ENCODE results near the gene DMD.

Gene DMD

GRCh38 chrX:31572360-31572759 is 1639.0 kb downstream of the DMD start:
- DNase-seq = no peak
- TF ChIP-seq CTCF (IDR thresholded peaks at IDR 0.05; ENCODE audit: low read depth, low read length) = no peak
- Histone ChIP-seq H3K27me3 (no peaks in the 10 kb centered on the region), H3K36me3 (no peaks in the 10 kb centered on the region), H3K4me1 (no peaks in the 10 kb centered on the region), H3K9me3 (no peaks in the 10 kb centered on the region), H3K4me3 (ENCODE audit: low read depth, low read length) (no peak overlapping the region)

- TF ChIP-seq CTCF (IDR thresholded peaks at IDR 0.05; ENCODE audit: low read depth, low read length) = no peak
- Histone ChIP-seq H3K4me3 (ENCODE audit: low read depth, low read length) (no peak overlapping the region), H3K4me1 (no peaks in the 10 kb centered on the region), H3K36me3 (no peaks in the 10 kb centered on the region), H3K27me3 (no peaks in the 10 kb centered on the region), H3K9me3 (no peaks in the 10 kb centered on the region)
- DNase-seq = no peak
Measured at GRCh38 chrX:31570658-31571057, 1640.7 kb downstream of the DMD start.

GRCh38 chrX:31563792-31564191 is 1647.6 kb downstream of the DMD start:
- Histone ChIP-seq H3K9me3 (no peaks in the 10 kb centered on the region), H3K36me3 (no peaks in the 10 kb centered on the region), H3K4me1 (no peaks in the 10 kb centered on the region), H3K4me3 (ENCODE audit: low read depth, low read length) (no peak overlapping the region), H3K27me3 (no peaks in the 10 kb centered on the region)
- no peak for TF ChIP-seq CTCF (IDR thresholded peaks at IDR 0.05; ENCODE audit: low read depth, low read length)
- DNase-seq = no peak

- H3K27me3 ChIP-seq = no peaks in the 10 kb centered on the region
- H3K4me3 ChIP-seq (ENCODE audit: low read depth, low read length) = no peak overlapping the region
- no peaks in the 10 kb centered on the region for H3K9me3 ChIP-seq
- no peak for TF ChIP-seq CTCF (IDR thresholded peaks at IDR 0.05; ENCODE audit: low read depth, low read length)
- no peaks in the 10 kb centered on the region for H3K36me3 ChIP-seq
- no peaks in the 10 kb centered on the region for H3K4me1 ChIP-seq
- DNase-seq = no peak
Measured at GRCh38 chrX:31555506-31555905, 1655.8 kb downstream of the DMD start.

- no peaks in the 10 kb centered on the region for H3K9me3 ChIP-seq
- no peak for TF ChIP-seq CTCF (IDR thresholded peaks at IDR 0.05; ENCODE audit: low read depth, low read length)
- H3K36me3 ChIP-seq = no peaks in the 10 kb centered on the region
- no peaks in the 10 kb centered on the region for H3K27me3 ChIP-seq
- no peak overlapping the region for H3K4me3 ChIP-seq (ENCODE audit: low read depth, low read length)
- no peaks in the 10 kb centered on the region for H3K4me1 ChIP-seq
- DNase-seq = no peak
Measured at GRCh38 chrX:31551913-31552312, 1659.4 kb downstream of the DMD start.

- no peaks in the 10 kb centered on the region for H3K27me3 ChIP-seq
- TF ChIP-seq CTCF (IDR thresholded peaks at IDR 0.05; ENCODE audit: low read depth, low read length) = no peak
- no peak for DNase-seq
Measured at GRCh38 chrX:31550158-31550557, 1661.2 kb downstream of the DMD start.

More at GRCh38 chrX:31550158-31550557, 1661.2 kb downstream of the DMD start:
- no peaks in the 10 kb centered on the region for H3K36me3 ChIP-seq
- H3K4me3 ChIP-seq (ENCODE audit: low read depth, low read length) = no peak overlapping the region
- no peaks in the 10 kb centered on the region for H3K4me1 ChIP-seq
- H3K9me3 ChIP-seq = no peaks in the 10 kb centered on the region

All from BE2C (cell line).